Activated T-helper 1 cell treated with Interleukin-2 at 50 U/mL for 16 hours (primary cell): ENCODE measurements around the gene ARV1.

Experiments used
- DNase-seq: peaks from one replicate; pipeline ENCODE4 v3.0.0-alpha.2; 2020; ENCODE audit warnings: low read depth

Gene ARV1

GRCh38 chr1:230978491-230979388 lies at the start of gene ARV1, which contains the start of gene TTC13:
Gene ARV1, plus strand, starts transcription at chr1:230979094. Its CDS starts 12 bp downstream, at chr1:230979106.
Gene TTC13, minus strand, starts transcription at chr1:230978861. Its CDS starts 31 bp downstream, at chr1:230978830.
- peak; percentile 94 for DNase-seq

GRCh38 chr1:230930986-230931385 lies 47.9 kb upstream of the ARV1 start:
- DNase-seq, result no peak

GRCh38 chr1:230935852-230936251 lies 43.0 kb upstream of the ARV1 start:
- DNase-seq, result no peak

- DNase-seq, result no peak
Measured at GRCh38 chr1:230936475-230936874, 42.4 kb upstream of the ARV1 start.

- DNase-seq, result no peak
Measured at GRCh38 chr1:230937371-230937770, 41.5 kb upstream of the ARV1 start.

- DNase-seq, result no peak
Measured at GRCh38 chr1:230938924-230939368, 39.9 kb upstream of the ARV1 start.

- no peak for DNase-seq
Measured at GRCh38 chr1:230939806-230940489, 38.9 kb upstream of the ARV1 start.

- DNase-seq, result no peak
Measured at GRCh38 chr1:230940848-230941247, 38.0 kb upstream of the ARV1 start.

GRCh38 chr1:230943048-230943593 lies 35.8 kb upstream of the ARV1 start:
- DNase-seq, result no peak

GRCh38 chr1:230948301-230948700 lies 30.6 kb upstream of the ARV1 start:
- DNase-seq, result no peak

GRCh38 chr1:230948903-230949302 lies 30.0 kb upstream of the ARV1 start:
- DNase-seq, result no peak

GRCh38 chr1:230950404-230950803 lies 28.5 kb upstream of the ARV1 start:
- DNase-seq, result no peak

- DNase-seq, result no peak
Measured at GRCh38 chr1:230957580-230957989, 21.3 kb upstream of the ARV1 start.

GRCh38 chr1:230958370-230958769 lies 20.5 kb upstream of the ARV1 start:
- no peak for DNase-seq

- no peak for DNase-seq
Measured at GRCh38 chr1:230964896-230965295, 14.0 kb upstream of the ARV1 start.

- no peak for DNase-seq
Measured at GRCh38 chr1:230965535-230965934, 13.4 kb upstream of the ARV1 start.

- DNase-seq, result no peak
Measured at GRCh38 chr1:230966358-230966873, 12.5 kb upstream of the ARV1 start.

- DNase-seq, result no peak
Measured at GRCh38 chr1:230970432-230970831, 8.5 kb upstream of the ARV1 start.

GRCh38 chr1:230971771-230972170 lies 7.1 kb upstream of the ARV1 start:
- no peak for DNase-seq

GRCh38 chr1:230972855-230973271 lies 6.0 kb upstream of the ARV1 start:
- peak; percentile 44 for DNase-seq

GRCh38 chr1:230975636-230976035 lies 3.3 kb upstream of the ARV1 start:
- no peak for DNase-seq

GRCh38 chr1:230976360-230976759 lies 2.5 kb upstream of the ARV1 start:
- no peak for DNase-seq
